Measurements from ENCODE around the gene ADAMTSL1. TPM values are rescaled to one million over a fixed set of nuclear protein-coding genes. Genes with fewer than 3 reads are reported as not detected.

Gene ADAMTSL1
- total RNA-seq, 2 experiments from 2014 or later, result not detected

- H3K27ac Mint-ChIP-seq, result no peak overlapping the region
- ChIA-PET CTCF (no interaction called here), POLR2A (no interaction called here)
- no peaks in the 10 kb centered on the region for H3K9me3 Mint-ChIP-seq
- no peaks in the 10 kb centered on the region for H3K36me3 Mint-ChIP-seq (ENCODE audit: low read depth)
- no peak for DNase-seq
- H3K27me3 Mint-ChIP-seq, result no peaks in the 10 kb centered on the region
- H3K4me1 Mint-ChIP-seq, result no peaks in the 10 kb centered on the region
- H3K4me3 Mint-ChIP-seq, result no peak overlapping the region
Observed at GRCh38 chr9:18496256-18497000, 22.5 kb downstream of the ADAMTSL1 start.

DNA sequence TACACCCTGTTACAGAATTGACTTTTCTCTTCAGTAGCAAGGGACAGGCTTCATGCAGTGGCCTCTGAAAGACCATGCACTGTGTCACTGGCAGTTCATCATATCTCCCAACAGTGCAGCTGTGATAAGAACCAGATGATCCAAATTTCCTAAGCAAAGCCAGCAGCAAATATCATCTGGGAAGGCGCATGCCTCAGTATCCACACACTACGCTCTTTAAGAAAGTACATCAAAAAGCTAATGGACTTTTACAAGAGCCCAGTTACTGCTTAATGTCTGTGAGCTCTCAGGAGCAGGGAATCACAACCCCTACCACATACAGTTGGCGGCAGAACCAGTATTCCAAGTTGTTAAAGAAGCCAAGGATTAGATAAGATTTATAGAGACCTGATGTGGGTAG lies 25.1 kb downstream of the ADAMTSL1 start:
- no peak overlapping the region for H3K27ac Mint-ChIP-seq
- H3K36me3 Mint-ChIP-seq (ENCODE audit: low read depth), result no peaks in the 10 kb centered on the region
- ChIA-PET POLR2A (no interaction called here), CTCF (interaction anchor here (1.6 kb wide), 1 partner anchor 54 kb away, joined by 4 read pairs; no protein-coding TSS in a partner anchor)
- no peak overlapping the region for H3K4me3 Mint-ChIP-seq
- H3K9me3 Mint-ChIP-seq, result no peaks in the 10 kb centered on the region
- DNase-seq, result no peak
- H3K4me1 Mint-ChIP-seq, result no peaks in the 10 kb centered on the region
- H3K27me3 Mint-ChIP-seq, result no peaks in the 10 kb centered on the region

DNA sequence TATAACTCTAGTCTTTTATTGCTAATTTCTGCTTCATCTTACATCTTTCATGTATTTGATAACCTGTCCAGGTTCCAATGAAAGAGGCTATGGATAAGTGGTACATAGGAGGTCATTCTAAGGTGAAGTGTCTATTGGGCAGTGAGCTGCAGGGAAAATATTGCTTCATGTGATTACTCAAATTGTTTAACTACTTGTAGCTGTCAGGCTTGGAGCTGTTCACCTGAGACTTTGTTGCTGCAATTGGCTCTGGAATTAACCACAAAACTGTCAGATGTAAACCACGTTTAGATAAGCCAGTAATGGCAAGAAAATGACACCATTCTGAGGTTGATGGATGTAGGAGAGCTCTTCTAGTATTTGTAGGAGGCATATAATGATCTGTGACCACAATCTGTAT lies 26.0 kb downstream of the ADAMTSL1 start:
- Mint-ChIP-seq H3K9me3 (no peaks in the 10 kb centered on the region), H3K4me3 (no peak overlapping the region), H3K27ac (no peak overlapping the region), H3K27me3 (no peaks in the 10 kb centered on the region), H3K4me1 (no peaks in the 10 kb centered on the region), H3K36me3 (ENCODE audit: low read depth) (no peaks in the 10 kb centered on the region)
- POLR2A ChIA-PET, result no interaction called here
- CTCF ChIA-PET, result interaction anchor here (1.6 kb wide), 1 partner anchor 55 kb away, joined by 4 read pairs; no protein-coding TSS in a partner anchor
- DNase-seq, result no peak

DNA sequence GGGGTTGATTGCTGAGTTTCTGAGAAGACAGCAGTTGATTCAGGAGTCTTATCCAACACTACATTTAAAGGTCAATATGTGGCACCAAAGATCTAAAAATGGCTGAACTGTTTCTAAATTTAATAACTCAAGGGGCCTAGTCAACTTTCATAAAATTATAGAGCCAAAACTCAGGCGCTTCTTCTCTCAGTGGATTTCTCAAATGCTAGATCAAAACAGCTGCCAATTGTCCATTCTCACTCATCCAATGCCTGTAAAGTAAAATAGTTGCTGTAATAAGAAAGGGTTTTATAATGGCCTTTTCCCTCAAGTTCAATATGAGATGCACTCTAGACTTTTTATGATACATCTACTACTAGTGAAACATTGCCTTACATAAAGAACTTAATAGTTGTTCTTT lies 26.5 kb downstream of the ADAMTSL1 start:
- no peaks in the 10 kb centered on the region for H3K27me3 Mint-ChIP-seq
- no peak overlapping the region for H3K4me3 Mint-ChIP-seq
- H3K4me1 Mint-ChIP-seq, result no peaks in the 10 kb centered on the region
- ChIA-PET CTCF (interaction anchor here (1.6 kb wide), 1 partner anchor 55 kb away, joined by 4 read pairs; no protein-coding TSS in a partner anchor), POLR2A (no interaction called here)
- no peaks in the 10 kb centered on the region for H3K36me3 Mint-ChIP-seq (ENCODE audit: low read depth)
- no peak for DNase-seq
- no peaks in the 10 kb centered on the region for H3K9me3 Mint-ChIP-seq
- no peak overlapping the region for H3K27ac Mint-ChIP-seq

DNA sequence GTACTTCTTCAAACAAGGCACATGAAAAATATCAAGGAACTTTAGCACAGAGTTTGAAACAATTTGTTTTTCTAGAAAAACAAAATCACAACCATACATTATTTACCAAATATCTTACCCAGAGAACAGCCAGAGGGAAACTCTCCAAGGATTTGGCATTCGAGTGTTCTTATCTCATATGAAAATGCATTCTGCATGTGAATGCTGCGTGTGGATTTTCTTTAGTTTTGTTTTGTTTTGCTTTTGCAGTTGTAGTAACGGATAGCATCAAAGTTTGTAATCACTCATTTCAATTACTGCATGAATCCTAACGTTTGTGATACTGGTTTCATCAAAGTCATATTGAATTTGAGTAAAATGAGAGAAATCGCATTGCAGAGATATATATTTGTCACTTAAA lies 28.0 kb downstream of the ADAMTSL1 start:
- no peaks in the 10 kb centered on the region for H3K4me1 Mint-ChIP-seq
- DNase-seq, result no peak
- H3K4me3 Mint-ChIP-seq, result no peak overlapping the region
- H3K27ac Mint-ChIP-seq, result no peak overlapping the region
- H3K27me3 Mint-ChIP-seq, result no peaks in the 10 kb centered on the region
- CTCF ChIA-PET, result no interaction called here
- H3K9me3 Mint-ChIP-seq, result no peaks in the 10 kb centered on the region
- H3K36me3 Mint-ChIP-seq (ENCODE audit: low read depth), result no peaks in the 10 kb centered on the region
- POLR2A ChIA-PET, result no interaction called here

DNA sequence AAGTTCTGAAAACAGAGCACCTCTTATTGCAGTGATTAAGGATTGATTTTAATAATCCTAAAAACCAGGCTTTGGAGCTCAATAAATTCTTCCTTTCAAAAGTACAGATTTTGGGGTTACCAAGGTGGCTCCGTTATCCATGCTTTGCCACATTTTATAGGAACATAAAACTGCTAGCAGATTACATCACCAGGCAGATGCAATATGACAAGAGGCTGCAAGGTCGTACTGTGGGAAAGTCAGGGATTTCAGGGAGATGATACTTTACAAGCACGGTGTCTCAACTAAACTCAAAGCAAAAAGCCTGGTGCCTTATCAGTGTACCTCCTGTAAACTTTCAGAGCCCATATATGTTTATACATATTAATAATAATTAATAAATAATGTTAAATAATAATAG lies 28.6 kb downstream of the ADAMTSL1 start:
- Mint-ChIP-seq H3K4me1 (no peaks in the 10 kb centered on the region), H3K4me3 (no peak overlapping the region), H3K36me3 (ENCODE audit: low read depth) (no peaks in the 10 kb centered on the region), H3K27me3 (no peaks in the 10 kb centered on the region), H3K27ac (no peak overlapping the region), H3K9me3 (no peaks in the 10 kb centered on the region)
- DNase-seq, result no peak
- ChIA-PET CTCF (no interaction called here), POLR2A (no interaction called here)

DNA sequence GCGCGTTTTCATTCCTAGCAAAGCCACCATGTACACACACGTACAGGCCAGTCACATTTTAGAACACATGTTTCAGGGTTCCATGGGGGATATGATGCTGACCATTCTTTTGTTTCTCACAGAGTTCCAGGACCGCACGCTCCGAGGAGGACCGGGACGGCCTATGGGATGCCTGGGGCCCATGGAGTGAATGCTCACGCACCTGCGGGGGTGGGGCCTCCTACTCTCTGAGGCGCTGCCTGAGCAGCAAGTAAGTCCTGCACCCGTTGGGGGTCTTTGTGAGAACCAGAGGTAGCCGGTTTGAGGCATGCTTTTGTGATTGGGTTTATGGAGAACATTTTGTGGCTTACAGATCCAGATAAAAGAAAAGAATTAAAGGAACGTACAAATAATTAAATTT lies 30.8 kb downstream of the ADAMTSL1 start:
- Mint-ChIP-seq H3K4me1 (no peaks in the 10 kb centered on the region), H3K36me3 (ENCODE audit: low read depth) (no peaks in the 10 kb centered on the region), H3K4me3 (no peak overlapping the region), H3K27me3 (no peaks in the 10 kb centered on the region), H3K27ac (no peak overlapping the region), H3K9me3 (no peaks in the 10 kb centered on the region)
- ChIA-PET POLR2A (no interaction called here), CTCF (no interaction called here)
- DNase-seq, result no peak

- H3K4me1 Mint-ChIP-seq, result no peaks in the 10 kb centered on the region
- CTCF ChIA-PET, result no interaction called here
Observed at GRCh38 chr9:18507151-18507550, 33.2 kb downstream of the ADAMTSL1 start.

DNA sequence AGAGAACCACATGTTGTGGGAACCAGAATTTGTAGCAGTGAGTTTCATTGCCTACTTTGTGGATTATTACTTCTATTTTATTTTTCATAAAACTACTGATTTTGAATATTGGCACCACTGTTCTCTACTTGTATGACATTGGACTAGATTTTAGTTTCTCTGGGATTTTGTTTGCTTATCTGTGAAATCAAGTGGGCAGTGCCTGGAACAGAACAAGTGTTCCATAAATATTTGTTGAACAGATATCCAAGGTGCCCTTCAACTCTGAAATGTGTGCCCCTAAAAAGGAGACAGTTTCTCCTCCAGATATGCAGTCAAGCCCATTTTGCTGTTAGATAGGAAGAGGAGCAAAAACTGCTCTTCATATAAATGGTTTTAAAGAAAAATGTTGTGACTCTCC lies 42.6 kb downstream of the ADAMTSL1 start:
- Mint-ChIP-seq H3K4me1 (no peaks in the 10 kb centered on the region), H3K27ac (no peak overlapping the region), H3K9me3 (no peaks in the 10 kb centered on the region), H3K4me3 (no peak overlapping the region), H3K36me3 (ENCODE audit: low read depth) (no peaks in the 10 kb centered on the region), H3K27me3 (no peaks in the 10 kb centered on the region)
- ChIA-PET CTCF (no interaction called here), POLR2A (no interaction called here)
- no peak for DNase-seq

More at GRCh38 chr9:18507151-18507550, 33.2 kb downstream of the ADAMTSL1 start:
- H3K27ac Mint-ChIP-seq, result no peak overlapping the region
- POLR2A ChIA-PET, result no interaction called here
- no peaks in the 10 kb centered on the region for H3K9me3 Mint-ChIP-seq
- DNase-seq, result no peak
- H3K27me3 Mint-ChIP-seq, result no peaks in the 10 kb centered on the region
- no peaks in the 10 kb centered on the region for H3K36me3 Mint-ChIP-seq (ENCODE audit: low read depth)
- no peak overlapping the region for H3K4me3 Mint-ChIP-seq

- DNase-seq, result no peak
- H3K4me1 Mint-ChIP-seq, result no peaks in the 10 kb centered on the region
- no peaks in the 10 kb centered on the region for H3K27me3 Mint-ChIP-seq
- H3K36me3 Mint-ChIP-seq (ENCODE audit: low read depth), result no peaks in the 10 kb centered on the region
- no peak overlapping the region for H3K27ac Mint-ChIP-seq
- H3K9me3 Mint-ChIP-seq, result no peaks in the 10 kb centered on the region
- ChIA-PET POLR2A (no interaction called here), CTCF (no interaction called here)
- H3K4me3 Mint-ChIP-seq, result no peak overlapping the region
Observed at GRCh38 chr9:18516965-18517364, 43.0 kb downstream of the ADAMTSL1 start.

DNA sequence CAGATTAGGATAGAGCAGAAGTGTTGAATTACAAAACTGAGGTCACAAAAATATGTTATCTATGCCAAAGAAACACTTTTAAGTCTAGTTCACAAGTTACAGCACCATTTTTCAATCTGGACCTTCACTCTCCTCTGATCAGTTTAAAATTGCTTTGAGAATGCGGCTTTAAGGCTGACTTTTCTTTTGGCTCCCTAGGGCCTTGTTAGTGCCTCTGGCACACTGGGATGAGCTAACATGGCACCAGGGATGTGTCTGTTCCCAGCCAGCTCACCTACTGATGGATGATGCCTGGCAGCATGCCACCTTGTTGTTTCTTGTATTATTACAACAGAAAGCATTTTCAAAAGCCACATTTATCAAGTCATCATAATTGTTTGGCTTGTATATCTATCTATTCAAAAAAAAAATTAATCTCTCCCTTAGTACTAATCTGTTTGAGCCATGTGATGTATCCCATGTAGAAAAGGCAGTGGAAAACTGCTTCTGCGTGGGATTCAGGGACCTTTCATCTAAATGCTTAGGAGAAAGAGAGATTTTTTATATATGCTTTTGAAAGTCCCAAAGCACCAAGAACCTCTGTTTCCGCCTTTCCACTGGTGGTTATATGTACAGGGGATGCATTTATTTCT lies 46.6 kb downstream of the ADAMTSL1 start:
- Mint-ChIP-seq H3K9me3 (no peaks in the 10 kb centered on the region), H3K36me3 (ENCODE audit: low read depth) (no peaks in the 10 kb centered on the region), H3K27ac (no peak overlapping the region), H3K27me3 (no peaks in the 10 kb centered on the region), H3K4me1 (no peaks in the 10 kb centered on the region), H3K4me3 (no peak overlapping the region)
- DNase-seq, result no peak
- ChIA-PET POLR2A (no interaction called here), CTCF (no interaction called here)

DNA sequence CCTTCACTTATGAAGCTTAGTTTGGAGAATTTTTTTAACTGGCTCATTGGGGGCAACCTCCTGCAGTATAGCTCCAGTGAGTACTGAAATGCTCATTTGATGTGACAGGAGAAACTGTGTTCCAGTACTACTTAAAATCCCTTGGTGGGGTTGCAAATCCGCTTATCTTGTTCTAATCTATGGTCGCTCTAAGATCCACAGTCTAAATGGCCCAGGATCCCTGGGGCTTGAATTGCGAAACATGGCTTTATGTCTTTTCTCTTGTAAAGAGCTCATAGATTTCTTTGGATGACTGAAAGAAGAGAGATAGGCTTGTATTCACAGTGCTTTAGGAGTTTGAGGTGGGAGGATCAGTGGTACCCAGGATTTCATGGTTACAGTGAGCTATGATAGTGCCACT lies 52.7 kb downstream of the ADAMTSL1 start:
- Mint-ChIP-seq H3K4me1 (no peaks in the 10 kb centered on the region), H3K4me3 (no peak overlapping the region), H3K27me3 (no peaks in the 10 kb centered on the region), H3K27ac (no peak overlapping the region), H3K36me3 (ENCODE audit: low read depth) (no peaks in the 10 kb centered on the region), H3K9me3 (no peaks in the 10 kb centered on the region)
- ChIA-PET POLR2A (no interaction called here), CTCF (no interaction called here)
- no peak for DNase-seq

DNA sequence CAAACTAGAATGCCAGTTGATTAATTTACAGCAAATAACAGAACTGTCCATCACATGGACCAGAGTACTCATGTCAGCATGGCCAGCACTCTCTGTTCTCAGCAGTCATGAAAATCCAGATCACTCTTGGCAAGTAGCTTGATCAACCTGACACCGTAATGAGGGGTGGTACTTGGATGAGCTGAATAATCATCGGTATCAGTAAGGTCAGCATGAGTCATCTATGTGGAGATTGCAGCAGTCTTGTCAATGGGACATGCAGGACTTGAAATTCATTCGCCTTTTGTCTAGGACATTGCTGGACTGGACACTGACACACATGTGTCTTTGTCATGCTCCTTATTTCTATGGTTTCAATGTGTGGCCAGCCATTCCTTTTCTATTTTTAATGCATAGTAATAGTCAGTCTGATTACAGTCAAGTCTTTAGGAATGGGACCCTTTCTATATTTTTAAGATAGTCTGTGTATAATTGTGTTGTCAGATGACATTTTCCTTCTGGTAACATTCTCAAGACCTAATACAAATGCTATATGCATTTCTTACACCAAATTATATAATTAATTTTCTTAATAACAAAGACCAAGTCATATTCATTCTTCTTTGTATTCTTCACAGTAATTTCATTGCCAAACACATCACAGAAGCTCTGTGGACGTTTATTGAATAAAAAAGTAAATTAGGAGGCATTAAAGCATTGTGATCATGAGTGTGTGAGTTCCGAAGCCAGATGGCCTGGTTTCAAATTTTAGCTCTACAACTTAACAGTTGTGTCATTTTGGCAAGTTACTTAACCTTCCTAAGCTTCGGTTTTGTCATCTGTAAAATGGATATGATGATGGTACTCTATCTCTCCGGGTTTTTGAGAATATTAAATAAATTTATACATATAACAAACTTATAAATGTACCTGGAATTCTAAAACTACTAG lies 57.4 kb downstream of the ADAMTSL1 start:
- no peak overlapping the region for H3K27ac Mint-ChIP-seq
- CTCF ChIA-PET, result no interaction called here
- H3K27me3 Mint-ChIP-seq, result no peaks in the 10 kb centered on the region
- H3K4me1 Mint-ChIP-seq, result no peaks in the 10 kb centered on the region
- H3K36me3 Mint-ChIP-seq (ENCODE audit: low read depth), result peaks cover 3% of the 10 kb centered on the region
- POLR2A ChIA-PET, result no interaction called here
- H3K9me3 Mint-ChIP-seq, result peaks cover 19% of the 10 kb centered on the region
- DNase-seq, result no peak
- H3K4me3 Mint-ChIP-seq, result no peak overlapping the region
